Measurements from ENCODE around the gene ERFL.

ERFL gene

GRCh38 chr19:41895745-41896580 is 32.3 kb downstream of the ERFL start:
- DNase-seq, result no peak

- DNase-seq, result no peak
Measured at GRCh38 chr19:41894350-41894749, 33.9 kb downstream of the ERFL start.

GRCh38 chr19:41893899-41894298 is 34.4 kb downstream of the ERFL start:
- no peak for DNase-seq

- no peak for DNase-seq
Measured at GRCh38 chr19:41892173-41892902, 35.9 kb downstream of the ERFL start.

GRCh38 chr19:41890936-41891335 is 37.3 kb downstream of the ERFL start:
- no peak for DNase-seq

DNA sequence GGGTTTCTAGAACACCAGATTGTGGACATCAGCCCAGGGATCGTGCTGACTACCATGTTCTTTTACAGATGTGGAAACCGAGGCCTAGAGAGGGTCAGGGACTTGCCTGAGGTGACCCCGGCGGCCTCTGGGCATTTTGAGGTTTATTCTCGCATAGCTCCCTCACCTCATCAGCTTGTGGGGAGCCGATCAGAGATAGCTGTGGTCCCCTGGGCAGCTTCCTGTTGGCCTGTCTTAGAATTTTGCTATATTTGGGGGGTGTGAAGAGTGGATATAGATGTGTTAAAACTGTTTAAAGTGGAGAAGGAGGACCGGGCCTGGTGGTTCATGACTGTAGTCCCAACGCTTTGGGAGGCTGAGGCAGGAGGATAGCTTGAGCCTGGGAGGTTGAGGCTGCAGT is 38.4 kb downstream of the ERFL start:
- no peak for DNase-seq

- DNase-seq, result no peak
Measured at GRCh38 chr19:41888926-41889325, 39.3 kb downstream of the ERFL start.

DNA sequence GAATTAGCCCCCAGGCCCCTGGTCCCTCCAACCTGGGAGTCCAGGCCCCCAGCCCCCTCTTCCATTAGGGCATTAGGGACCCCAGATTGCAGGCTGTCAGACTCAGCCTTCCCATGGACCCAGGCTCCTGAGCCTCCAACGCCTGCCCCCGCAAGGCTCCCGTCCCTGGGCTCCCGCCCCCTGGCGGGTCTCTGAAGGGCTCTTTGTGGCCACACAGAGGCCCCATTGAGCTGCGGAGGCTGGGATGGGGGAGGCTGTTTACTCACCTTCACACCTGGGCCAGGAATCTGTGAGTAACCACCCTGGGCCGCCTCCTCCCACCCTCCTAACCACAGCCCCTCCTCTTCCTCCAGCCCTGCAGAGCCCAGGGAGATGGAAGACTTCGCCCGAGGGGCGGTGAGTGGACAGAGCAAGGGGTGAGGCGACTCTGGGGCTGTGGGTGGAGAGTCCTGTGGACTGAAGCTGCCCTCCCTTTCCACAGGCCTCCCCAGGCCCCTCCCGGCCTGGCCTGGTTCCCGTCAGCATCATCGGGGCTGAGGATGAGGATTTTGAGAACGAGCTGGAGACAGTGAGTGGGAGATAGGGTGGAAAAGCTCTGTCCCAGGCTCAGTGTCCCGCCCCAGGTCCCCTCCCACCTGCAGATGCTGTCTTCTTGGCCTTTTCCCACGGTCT is 40.4 kb downstream of the ERFL start:
- peak; percentile 90 to 91 for DNase-seq

GRCh38 chr19:41886761-41887710 is 41.2 kb downstream of the ERFL start:
- peak; percentile 52 to 61 for DNase-seq

- peak; percentile 84 for DNase-seq
Measured at GRCh38 chr19:41883821-41884733, 44.2 kb downstream of the ERFL start.

- DNase-seq, result no peak
Measured at GRCh38 chr19:41883463-41883820, 44.8 kb downstream of the ERFL start.

DNA sequence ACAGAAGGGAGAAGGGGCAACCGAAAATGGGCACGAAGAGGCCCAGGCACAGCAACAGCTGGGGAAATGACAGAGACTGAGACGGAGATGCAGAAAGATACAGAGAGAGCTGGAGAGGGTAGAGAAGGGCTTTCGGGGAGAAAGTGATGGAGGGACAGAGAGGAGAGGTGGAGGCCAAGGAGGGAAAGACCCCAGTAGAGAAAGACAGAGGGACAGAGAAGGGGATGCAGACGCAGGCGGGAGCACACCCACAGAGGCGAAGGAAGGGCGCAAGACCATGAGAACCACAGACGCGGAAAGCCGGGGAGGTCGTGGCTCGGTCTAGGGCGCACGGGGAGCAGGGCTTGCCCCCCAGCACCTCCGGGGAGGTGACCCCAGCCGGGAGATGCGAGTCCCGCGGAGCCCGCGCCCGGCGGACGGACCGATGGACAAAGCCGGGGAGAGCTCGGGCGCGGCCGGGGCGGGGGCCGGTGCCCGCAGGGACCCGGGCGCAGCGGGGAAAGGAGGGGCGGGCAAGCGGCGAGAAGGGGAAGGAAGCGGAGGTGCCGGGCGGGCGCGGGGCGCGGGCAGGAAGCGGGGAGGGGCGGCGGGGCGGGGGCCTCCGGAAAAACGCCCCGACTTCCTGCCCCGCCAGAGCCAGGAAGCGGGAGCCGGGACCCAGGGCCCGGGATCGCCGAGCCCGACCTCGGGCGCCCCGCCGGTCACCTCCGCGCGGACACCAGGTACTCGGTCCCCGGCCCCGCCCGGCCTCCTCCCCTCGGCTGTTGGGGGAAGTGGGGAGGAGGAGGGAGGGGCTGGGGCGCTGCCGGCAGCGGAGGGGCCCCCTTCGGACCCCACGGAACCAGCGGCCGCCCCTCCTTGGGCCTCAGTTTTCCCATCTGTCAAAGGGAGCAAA is 45.4 kb downstream of the ERFL start, which contains the start of gene ARHGEF1:
ARHGEF1 (plus strand) TSS at position 617 of the 895 bp plus-strand sequence. CDS start 4,899 bp downstream, outside the sequence.
- peak; percentile 46 to 62 for DNase-seq

DNA sequence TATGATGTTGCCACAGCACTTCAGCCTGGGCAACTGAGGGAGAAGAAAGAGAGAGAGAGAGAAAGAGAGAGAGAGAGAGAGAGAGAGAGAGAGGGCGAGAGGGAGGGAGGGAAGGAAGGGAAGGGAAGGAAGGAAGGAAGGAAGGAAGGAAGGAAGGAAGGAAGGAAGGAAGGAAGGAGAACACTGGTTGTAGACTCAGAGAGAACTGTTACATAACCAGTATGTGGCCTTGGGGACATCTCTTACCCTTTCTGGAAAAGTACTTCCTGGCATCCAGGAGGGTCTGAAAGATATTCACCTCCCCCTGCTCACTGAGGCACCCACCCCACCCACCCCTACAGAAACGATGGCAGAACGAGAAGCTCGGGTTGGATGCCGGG is 47.9 kb downstream of the ERFL start:
- DNase-seq, result no peak

GRCh38 chr19:41879670-41880328 is 48.5 kb downstream of the ERFL start:
- no peak for DNase-seq

DNA sequence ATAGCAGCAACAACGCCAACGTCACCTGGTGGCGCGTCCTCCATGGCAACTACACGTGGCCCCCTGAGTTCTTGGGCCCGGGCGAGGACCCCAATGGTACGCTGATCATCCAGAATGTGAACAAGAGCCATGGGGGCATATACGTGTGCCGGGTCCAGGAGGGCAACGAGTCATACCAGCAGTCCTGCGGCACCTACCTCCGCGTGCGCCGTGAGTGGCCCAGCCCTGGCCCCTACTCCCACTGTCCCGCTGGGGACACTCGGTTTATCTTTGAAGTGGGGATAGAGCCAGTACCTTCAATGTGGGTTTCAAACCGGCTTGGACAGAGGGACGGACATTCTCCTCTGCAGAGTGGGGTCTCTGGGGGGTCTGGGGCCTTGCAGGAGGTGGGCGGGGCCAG is 49.2 kb downstream of the ERFL start:
- no peak for DNase-seq

- no peak for DNase-seq
Measured at GRCh38 chr19:41877916-41878905, 50.0 kb downstream of the ERFL start.

DNA sequence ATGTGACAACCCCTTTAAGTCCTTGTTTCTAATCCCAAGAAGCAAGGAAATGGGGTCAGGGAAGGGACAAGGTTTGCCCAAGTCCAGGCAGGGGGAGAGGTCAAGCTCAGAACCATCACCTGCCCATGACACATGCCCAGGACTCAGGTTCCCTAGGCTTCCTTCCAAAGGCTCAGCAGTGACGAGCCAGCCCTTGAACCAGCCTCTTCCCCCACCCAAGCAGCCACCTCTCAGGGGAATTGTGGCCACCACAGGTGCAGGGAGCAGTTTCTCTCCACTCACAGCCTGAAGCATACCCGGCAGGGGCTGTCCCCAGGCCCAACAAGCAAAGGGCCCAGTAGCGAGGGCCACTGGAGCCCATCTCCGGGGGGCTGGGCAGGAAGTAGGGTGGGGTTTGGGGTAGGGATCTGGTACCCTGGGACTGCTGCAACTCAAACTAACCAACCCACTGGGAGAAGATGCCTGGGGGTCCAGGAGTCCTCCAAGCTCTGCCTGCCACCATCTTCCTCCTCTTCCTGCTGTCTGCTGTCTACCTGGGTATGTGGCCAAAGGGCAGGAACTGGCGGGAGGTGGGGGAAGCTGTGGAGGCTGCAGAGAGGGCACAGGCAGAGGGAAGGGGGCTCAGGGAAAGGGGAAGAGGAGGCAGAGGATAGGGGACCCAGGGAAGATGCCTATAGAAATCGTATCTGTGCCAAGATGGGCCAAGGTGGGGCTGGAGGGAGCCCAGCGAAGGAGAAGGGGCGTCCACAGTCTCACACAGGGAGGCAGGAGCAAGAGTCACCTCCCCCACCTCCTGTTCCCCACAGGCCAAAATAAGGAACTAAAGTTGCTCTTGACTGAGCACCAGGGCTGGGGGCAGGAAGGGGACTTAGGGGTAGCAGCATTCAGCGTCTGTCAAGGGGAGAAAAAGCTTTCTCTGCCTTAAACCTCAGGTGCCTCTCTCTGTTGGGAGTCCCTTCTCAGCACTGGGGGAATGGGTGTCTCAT is 51.1 kb downstream of the ERFL start, which contains the start of gene CD79A:
CD79A (plus strand) TSS at position 433 of the 986 bp plus-strand sequence; CDS start at position 459, 26 bp downstream.
- DNase-seq, result no peak
